ENCODE results near the gene NTSR1.

- no peak for TF ChIP-seq CTCF (IDR thresholded peaks at IDR 0.05)
- no peak for TF ChIP-seq POLR2AphosphoS5 (IDR thresholded peaks at IDR 0.05)
Measured at GRCh38 chr20:62695448-62696414, 12.9 kb upstream of the NTSR1 start.
